ENCODE data around the gene WASF3.

Gene WASF3

DNA sequence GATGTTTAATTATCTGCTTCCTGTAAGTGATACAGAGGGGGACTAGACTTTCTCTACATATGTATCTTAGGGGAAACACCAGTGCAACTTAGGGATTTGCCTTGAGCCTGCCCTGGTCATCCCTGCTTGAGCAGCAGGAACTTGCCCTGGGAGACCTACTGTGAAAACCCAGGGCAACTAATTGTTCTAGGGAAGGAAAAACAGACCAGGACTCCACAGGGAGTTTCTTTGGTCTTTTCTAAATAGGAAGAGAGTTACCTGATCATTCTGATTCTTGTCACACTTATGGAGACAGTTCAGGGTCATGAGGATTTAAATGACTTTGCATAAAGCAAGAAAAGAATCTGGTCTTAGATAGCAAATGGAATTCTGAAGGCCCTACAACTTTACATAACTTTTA lies 89.1 kb downstream of the WASF3 start:
- no peak for DNase-seq

GRCh38 chr13:26651234-26651633 lies 93.8 kb downstream of the WASF3 start:
- no peak for DNase-seq

DNA sequence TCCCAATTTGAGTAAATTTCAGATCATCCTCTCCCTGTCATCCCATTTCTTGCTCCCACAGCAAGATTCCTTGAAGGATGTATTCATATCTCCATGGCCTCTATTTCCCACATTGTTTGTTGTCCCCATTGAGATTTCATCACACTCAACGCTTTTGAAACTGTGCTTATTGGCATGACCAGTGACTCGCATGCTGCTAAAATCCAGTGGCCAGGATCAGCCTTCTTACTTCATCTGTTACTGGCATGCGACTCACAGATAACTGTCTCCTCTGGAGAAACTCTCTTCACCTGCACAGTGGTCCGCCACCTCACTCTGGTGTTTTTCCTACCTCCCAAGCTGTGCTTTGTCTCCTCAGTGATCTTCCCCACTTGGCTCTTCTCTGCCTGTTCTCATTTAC lies 95.8 kb downstream of the WASF3 start:
- DNase-seq, result no peak

GRCh38 chr13:26653842-26654241 lies 96.4 kb downstream of the WASF3 start:
- DNase-seq, result no peak

DNA sequence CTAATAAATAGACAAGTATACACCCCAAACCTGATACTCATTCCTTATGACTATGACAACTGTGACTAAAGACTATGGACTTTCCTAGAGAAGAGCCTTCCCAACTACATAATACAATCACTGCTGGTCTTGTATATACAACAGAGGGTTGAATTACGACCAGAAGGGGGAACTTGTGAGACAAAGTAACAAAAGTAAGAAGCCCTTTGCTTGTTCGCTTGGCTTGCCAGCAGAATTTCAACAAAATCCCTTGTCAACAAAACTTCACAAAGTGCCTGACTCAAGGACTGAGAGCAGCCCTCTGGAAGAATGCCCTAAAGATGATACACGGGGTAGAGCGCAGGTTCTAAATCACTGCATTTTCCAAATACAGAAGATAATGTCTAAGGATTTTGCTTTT lies 99.4 kb downstream of the WASF3 start:
- DNase-seq, result no peak

DNA sequence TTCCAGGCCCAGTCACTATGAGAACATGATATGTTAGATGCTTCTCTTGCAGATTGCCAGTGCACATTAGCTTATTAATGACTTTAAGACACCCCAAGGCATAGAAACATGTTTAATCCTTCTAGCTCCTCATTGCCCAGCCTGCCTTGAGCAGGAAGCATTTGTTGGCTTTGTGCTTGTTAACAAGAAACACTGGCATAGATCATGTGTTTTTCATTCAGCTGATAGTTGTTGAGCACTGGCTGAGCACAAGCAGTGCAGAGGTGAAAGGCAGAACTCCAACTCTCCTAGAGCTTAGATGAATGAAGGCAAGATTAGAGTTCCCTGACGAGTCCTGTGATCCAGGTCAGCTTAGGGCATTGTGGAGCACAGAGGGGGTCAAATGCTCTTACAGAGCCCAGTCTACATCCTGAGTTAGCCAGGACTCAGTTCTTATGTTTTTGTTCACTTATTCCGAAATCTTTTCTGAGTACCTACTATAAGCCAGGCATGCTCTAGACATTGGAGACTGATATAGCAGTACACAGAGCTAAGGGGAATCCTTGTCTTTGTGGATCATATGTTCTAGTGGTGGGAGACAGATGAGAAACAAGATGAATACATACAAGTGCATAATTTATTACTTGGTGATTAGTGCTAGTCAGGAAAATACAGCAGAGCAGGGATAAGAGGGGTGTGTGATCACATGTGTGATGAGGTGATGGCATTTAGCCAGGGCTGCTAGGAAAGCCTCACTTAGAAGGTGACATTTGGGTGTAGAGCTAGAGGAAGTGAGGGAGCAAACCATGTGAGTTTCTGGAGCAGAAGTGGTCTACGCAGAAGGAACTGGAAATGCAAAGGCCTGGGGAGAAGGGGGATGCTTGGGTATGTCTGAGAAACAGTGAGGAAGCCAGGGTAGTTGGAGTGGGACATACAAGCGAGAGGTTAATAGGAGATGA lies 101.2 kb downstream of the WASF3 start:
- no peak for DNase-seq

DNA sequence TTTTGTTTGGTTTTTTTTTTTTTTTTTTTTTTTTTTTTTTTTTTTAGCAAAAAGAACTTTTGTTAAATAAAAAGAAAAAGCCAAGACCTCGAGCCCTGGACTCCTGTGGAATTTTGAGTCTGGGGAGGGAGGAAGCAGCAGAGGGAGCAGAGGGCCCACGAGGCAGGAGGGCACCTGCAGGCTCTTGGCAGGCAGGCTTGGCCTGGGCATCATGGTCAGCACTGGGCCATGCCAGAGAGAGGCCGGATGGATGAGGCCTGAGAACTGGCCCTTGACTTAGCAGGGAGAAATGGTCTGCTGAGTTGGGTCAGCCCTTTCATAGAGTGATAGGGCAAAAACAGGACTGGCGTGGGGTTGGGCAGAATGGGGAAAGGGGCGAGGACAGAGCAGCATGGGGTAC lies 102.7 kb downstream of the WASF3 start:
- no peak for DNase-seq

DNA sequence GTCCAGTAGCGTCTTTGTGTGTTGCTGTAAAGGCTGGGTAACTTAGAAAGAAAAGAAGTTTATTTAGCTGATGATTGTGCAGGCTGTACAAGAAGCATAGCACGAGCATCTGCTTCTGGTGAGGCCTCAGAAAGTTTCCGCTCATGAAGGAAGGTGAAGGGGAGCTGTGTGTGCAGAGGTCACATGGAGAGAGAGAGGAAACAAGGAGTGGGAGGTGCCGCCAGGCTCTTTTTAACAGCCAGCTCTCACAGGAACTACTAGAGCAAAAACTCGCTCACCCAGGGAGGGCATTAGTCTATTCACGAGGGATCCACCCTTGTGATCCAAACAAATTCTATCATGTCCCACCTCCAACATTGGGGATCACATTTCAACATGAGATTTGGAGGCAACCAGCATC lies 103.3 kb downstream of the WASF3 start:
- DNase-seq, result no peak

- no peak for DNase-seq
These were observed 106.3 kb downstream of the WASF3 start for GRCh38 chr13:26663791-26664190.

- no peak for DNase-seq
These were observed 106.8 kb downstream of the WASF3 start for GRCh38 chr13:26664286-26664685.

DNA sequence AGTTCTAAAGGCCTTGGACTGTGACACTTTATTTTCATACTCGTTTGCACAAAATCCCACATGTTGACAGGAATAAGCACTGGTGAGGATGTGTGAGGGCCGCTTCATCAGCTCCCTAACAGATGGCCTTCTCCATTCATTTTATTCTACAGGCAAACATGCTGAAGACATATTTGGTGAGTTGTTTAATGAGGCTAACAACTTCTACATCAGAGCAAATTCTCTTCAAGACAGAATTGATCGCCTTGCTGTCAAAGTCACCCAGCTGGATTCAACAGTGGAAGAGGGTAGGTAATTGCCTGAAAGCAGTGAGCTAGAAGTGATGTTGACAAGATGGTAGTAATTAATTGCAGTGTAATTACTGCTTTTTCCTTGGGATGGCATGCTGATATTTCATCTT lies 107.4 kb downstream of the WASF3 start:
- DNase-seq, result no peak

DNA sequence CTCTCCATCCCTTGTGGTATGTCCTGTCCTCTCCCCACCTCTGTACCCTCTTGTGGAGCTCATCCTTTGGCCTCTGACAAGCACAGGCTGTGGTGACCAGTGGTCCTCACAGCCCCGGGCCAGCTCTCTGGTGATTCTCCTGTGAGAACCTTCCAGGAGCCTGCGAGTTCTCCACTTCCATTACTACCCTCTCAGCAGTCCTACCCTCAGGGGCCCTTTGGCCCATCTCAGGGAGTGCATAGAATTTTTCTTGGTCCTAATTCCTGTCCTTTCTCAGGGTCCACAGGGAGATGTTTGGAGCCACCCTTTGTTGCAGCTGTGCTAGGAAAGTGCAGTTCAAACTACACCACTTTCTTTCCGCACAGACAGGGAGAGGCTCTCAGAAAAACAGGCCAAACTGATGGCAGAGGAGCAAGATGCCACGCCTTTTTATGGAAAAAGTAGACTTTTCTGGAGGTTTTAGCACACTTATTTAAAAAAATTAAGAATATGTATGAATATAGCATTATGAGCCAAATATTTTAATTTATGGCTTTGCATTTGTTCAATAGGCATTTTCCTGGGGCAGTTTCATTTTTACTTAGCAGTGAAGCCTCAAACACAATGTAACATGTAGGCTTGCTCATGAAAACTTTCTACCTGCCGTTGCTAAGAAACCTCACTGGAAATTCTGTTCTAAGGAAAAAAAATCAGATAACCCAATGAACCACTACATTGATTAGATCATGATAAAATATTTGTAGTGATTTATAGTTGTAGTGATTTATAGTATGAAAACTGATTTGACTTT lies 111.1 kb downstream of the WASF3 start:
- DNase-seq, result no peak

DNA sequence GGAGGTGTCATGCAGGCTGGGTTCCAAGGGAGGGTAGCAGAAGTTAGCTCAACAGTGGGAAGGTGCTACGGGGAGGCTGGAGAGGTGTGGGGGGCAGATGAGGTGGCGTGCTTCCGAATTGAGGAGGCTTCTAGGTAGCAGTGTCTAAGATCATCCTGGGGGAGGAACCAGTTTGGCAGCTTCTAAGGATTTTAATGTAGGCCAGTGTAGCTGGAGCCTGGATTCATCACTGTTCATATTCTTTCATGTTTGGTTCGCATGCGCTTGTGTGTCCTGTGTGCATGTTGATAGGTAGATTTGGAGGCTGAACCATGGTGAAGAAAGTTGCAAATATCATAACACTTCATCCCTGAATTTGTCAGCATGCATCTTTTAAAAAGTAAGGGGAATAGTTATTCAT lies 116.4 kb downstream of the WASF3 start:
- no peak for DNase-seq

DNA sequence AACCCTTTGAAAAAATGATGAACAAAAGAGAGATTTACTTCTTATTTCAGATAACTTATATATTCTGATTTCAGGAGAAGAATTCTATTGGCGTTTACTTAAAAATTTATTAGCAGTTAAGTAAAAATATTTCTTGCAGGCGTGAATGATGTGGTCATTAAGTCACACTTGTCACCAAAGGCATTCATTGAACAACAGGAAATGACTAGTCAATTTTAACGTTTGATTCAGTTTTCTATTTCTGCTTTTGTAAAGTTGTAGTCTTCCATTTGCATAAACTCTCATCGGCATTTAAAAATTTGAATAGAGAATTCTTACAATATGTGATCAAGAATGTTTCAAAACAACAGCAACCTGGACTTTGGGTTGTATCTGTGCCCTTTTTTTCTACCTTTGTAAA lies 119.7 kb downstream of the WASF3 start:
- no peak for DNase-seq

DNA sequence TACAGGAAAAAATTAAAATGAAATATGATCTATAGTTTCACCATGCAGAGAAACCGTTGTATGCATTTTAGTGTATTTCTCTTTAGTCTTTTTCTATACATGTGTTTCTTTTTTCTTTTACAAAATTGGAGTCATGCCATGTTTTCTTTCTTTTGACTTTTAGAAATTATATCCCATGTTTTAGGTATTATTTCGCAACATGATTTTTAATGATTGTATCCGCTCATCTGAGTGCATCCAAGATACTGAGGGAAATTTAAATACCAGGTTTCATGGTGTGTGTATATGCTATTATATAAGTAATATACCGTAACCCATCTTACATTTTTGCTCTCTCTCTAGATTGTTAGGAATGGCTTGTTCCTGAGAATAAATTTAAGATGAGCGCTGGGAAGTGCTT lies 120.8 kb downstream of the WASF3 start:
- no peak for DNase-seq

- DNase-seq, result no peak
These were observed 121.3 kb downstream of the WASF3 start for GRCh38 chr13:26678796-26679195.

DNA sequence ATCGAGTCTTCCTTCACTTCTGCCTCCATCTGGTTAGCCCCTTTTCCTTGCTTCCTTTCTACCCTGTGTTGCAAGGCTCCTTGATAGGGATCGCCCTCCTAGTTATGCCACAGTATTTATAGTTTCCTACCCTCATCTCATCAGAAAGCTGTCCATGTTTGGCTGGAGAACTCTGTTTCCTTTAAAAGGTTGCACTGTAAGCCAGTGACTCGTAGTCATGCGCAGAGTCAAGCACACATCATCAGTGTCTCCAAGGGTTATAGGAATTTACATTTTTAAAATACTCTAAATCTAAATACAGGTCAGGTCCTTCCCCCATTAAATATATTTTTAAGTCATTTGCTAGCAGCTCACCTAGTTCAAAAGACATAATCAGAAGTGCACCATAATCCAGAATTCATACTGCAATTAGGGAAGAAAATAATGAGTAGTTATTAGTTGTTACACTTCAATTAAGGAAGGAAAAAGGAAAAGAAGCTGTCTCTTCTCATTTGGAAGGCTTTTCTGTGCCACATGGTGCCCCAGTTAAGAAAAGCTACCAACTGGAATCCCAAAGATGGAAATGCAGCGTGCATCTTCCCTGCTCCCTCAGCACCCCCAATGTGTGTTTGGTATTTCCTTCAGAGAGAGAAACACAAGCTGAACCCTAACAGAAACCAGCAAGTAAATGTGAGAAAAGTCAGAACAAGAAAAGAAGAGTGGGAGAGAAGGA lies 122.1 kb downstream of the WASF3 start:
- no peak for DNase-seq

DNA sequence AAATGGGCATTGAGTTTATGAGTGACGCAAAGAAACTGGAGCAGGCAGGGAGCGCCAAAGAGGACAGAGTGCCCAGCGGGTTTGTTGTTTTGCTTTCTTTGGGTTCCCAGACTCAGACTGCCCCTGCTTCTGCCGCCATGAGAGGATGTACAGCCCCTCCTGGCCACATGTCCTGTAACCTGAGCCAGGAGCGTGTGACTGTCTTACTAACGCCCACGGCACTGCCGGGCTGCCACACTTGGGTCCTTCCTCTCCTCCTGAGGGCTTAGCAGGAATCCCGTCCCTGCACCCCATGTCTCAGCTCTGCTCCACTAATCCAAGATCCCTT lies 122.6 kb downstream of the WASF3 start:
- DNase-seq, result no peak

GRCh38 chr13:26680572-26680971 lies 123.1 kb downstream of the WASF3 start:
- no peak for DNase-seq

DNA sequence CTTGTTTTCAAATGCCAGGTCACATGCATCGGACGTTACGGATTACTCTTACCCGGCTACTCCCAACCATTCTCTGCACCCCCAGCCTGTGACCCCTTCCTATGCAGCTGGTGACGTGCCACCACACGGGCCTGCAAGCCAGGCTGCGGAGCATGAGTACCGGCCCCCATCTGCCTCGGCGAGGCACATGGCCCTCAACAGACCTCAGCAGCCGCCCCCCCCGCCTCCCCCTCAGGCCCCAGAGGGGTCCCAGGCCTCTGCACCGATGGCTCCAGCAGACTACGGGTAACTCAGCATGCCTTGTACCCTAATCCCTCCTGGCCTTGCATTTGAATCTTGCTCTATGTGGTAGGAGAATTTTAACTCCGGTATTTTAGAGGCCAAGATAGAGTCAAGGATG lies 123.6 kb downstream of the WASF3 start:
- DNase-seq, result no peak

- DNase-seq, result no peak
These were observed 125.1 kb downstream of the WASF3 start for GRCh38 chr13:26682606-26683005.

- DNase-seq, result no peak
These were observed 128.1 kb downstream of the WASF3 start for GRCh38 chr13:26685606-26686005.

DNA sequence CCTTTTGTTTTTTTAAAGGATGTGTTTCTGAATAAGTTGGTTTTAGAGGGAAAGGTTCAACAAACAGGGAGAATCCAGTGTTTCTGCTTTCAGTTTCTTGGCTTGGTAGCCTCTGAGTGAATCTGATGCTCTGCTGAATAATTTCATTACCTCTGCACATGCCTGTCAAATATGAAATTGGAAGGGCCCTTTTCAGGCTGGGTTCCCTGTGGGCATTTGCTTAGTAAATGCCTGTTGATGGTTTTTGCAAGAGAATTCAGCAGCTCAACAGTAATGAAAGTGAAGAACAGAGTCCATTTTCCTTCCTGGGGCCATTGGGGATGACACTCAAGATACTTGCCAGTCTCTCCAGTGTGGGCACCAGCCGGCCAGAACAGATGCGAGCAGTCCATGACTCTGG lies 128.8 kb downstream of the WASF3 start:
- DNase-seq, result no peak

DNA sequence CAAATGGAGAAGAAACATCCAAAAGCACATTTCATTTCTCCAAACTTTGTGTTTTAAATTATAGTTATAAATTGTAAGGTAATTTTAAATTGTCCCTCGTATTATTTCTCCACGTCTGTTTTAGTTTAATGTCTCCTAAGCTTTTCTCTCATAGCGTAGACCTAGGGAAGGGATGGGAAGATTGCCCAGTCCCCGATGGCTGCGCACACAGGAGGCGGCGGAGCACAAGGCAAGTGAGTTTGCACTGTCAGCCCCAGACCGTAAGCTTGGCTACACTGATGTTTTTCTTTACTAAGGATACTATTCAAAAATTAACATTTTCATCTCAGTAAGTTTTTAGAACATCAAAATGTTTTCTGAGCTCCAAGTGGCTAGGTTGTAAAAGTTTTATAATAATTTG lies 130.8 kb downstream of the WASF3 start:
- no peak for DNase-seq
